Measurements from ENCODE around the gene PSAPL1.

PSAPL1 gene

GRCh38 chr4:7399440-7400234, 35.1 kb downstream of the PSAPL1 start:
- no peaks in the 10 kb centered on the region for H3K9me3 ChIP-seq (ENCODE audit: control insufficient read depth, low read length)
- no peaks in the 10 kb centered on the region for H3K27me3 ChIP-seq (replicated peaks; ENCODE audit: control insufficient read depth, insufficient read depth, low read length, poor library complexity, severe bottlenecking)
- no peak overlapping the region for H3K27ac ChIP-seq (ENCODE audit: insufficient read depth, low read length, poor library complexity, severe bottlenecking)
- no peak for DNase-seq
- H3K4me3 ChIP-seq (ENCODE audit: insufficient read depth, low read depth, low read length, poor library complexity, severe bottlenecking): no peak overlapping the region
- H3K36me3 ChIP-seq (ENCODE audit: control insufficient read depth, insufficient read depth, low read length): no peaks in the 10 kb centered on the region
- no peaks in the 10 kb centered on the region for H3K4me1 ChIP-seq (ENCODE audit: control insufficient read depth, insufficient read depth, low read length, poor library complexity, severe bottlenecking)

DNA sequence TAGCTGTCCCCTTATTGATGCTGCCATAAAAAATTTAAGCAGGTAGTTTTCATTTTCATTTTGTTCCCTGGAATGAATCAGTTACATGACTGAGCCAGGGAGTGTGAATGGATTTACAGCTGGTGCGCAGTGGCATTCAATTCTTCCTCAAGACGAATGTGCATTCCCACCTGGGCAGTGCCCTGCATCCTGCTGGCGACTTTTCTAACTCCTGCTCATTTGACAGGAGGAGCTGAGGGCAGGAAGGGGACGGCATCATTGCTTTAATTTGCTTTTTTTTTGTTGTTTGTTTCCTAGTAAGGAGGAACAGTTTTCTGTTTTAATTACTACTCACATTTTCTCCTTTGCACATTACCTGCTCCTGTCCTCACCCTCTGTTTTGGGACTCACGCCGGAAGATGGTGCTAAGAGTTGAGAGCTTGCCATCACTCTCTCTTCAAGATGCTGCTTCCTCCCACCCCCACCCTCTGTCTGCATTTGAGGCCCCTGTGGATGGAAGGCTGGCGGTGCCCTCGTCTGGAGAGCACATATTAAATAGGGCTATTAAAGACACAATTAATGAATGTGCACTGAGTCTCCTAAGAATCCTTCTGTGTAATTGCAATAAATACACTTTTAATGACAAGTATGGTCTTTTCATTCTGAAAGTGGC, 35.8 kb downstream of the PSAPL1 start:
- Histone ChIP-seq H3K9me3 (ENCODE audit: control insufficient read depth, low read length) (no peaks in the 10 kb centered on the region), H3K4me1 (ENCODE audit: control insufficient read depth, insufficient read depth, low read length, poor library complexity, severe bottlenecking) (no peaks in the 10 kb centered on the region), H3K27me3 (replicated peaks; ENCODE audit: control insufficient read depth, insufficient read depth, low read length, poor library complexity, severe bottlenecking) (no peaks in the 10 kb centered on the region), H3K36me3 (ENCODE audit: control insufficient read depth, insufficient read depth, low read length) (no peaks in the 10 kb centered on the region), H3K4me3 (ENCODE audit: insufficient read depth, low read depth, low read length, poor library complexity, severe bottlenecking) (no peak overlapping the region), H3K27ac (ENCODE audit: insufficient read depth, low read length, poor library complexity, severe bottlenecking) (no peak overlapping the region)
- no peak for DNase-seq

DNA sequence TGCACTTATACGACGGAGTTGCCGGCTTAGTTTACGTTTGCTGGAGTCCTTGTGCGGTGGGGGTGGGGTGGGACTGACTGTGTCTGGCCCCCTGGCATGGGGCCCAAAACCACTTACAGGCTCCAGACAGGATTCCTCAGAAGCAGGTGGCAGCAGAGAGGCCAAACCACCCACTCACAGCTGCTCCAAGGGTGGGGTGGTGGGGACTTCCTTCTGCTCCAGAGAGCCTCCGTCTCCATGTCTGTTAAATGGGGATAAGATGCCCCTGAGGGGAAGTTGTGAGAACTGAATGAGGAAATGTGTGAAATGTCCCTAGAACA, 36.7 kb downstream of the PSAPL1 start:
- DNase-seq: no peak
- no peaks in the 10 kb centered on the region for H3K4me1 ChIP-seq (ENCODE audit: control insufficient read depth, insufficient read depth, low read length, poor library complexity, severe bottlenecking)
- no peaks in the 10 kb centered on the region for H3K36me3 ChIP-seq (ENCODE audit: control insufficient read depth, insufficient read depth, low read length)
- no peak overlapping the region for H3K4me3 ChIP-seq (ENCODE audit: insufficient read depth, low read depth, low read length, poor library complexity, severe bottlenecking)
- H3K9me3 ChIP-seq (ENCODE audit: control insufficient read depth, low read length): no peaks in the 10 kb centered on the region
- H3K27ac ChIP-seq (ENCODE audit: insufficient read depth, low read length, poor library complexity, severe bottlenecking): no peak overlapping the region
- no peaks in the 10 kb centered on the region for H3K27me3 ChIP-seq (replicated peaks; ENCODE audit: control insufficient read depth, insufficient read depth, low read length, poor library complexity, severe bottlenecking)

- no peaks in the 10 kb centered on the region for H3K4me1 ChIP-seq (ENCODE audit: control insufficient read depth, insufficient read depth, low read length, poor library complexity, severe bottlenecking)
- H3K9me3 ChIP-seq (ENCODE audit: control insufficient read depth, low read length): no peaks in the 10 kb centered on the region
- H3K27me3 ChIP-seq (replicated peaks; ENCODE audit: control insufficient read depth, insufficient read depth, low read length, poor library complexity, severe bottlenecking): no peaks in the 10 kb centered on the region
- DNase-seq: no peak
- no peak overlapping the region for H3K4me3 ChIP-seq (ENCODE audit: insufficient read depth, low read depth, low read length, poor library complexity, severe bottlenecking)
- H3K36me3 ChIP-seq (ENCODE audit: control insufficient read depth, insufficient read depth, low read length): no peaks in the 10 kb centered on the region
- H3K27ac ChIP-seq (ENCODE audit: insufficient read depth, low read length, poor library complexity, severe bottlenecking): no peak overlapping the region
Observed at GRCh38 chr4:7397206-7398103, 37.3 kb downstream of the PSAPL1 start.

- H3K9me3 ChIP-seq (ENCODE audit: control insufficient read depth, low read length): no peaks in the 10 kb centered on the region
Observed at GRCh38 chr4:7396186-7396910, 38.4 kb downstream of the PSAPL1 start.

DNA sequence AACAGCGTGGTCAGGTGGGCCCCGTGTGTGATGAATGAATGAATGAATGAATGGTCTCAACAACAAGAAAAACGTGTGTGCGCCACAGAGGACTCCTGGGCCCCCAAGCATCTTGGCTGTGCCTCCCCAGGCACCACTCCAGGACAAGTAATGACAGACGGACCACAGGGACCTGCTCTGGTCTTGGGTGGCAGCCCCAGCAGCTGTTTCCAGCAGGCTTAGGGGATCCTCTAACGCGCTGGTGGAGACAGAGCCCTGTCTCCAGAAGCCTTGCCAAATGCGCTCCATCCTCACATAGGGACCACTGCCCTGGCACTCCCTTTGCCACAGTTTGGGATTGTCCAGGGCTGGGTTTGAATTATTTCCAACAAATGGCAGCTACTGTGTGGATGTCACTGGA, 39.1 kb downstream of the PSAPL1 start:
- Histone ChIP-seq H3K4me3 (ENCODE audit: insufficient read depth, low read depth, low read length, poor library complexity, severe bottlenecking) (no peak overlapping the region), H3K9me3 (ENCODE audit: control insufficient read depth, low read length) (no peaks in the 10 kb centered on the region), H3K4me1 (ENCODE audit: control insufficient read depth, insufficient read depth, low read length, poor library complexity, severe bottlenecking) (no peaks in the 10 kb centered on the region), H3K27ac (ENCODE audit: insufficient read depth, low read length, poor library complexity, severe bottlenecking) (no peak overlapping the region), H3K36me3 (ENCODE audit: control insufficient read depth, insufficient read depth, low read length) (no peaks in the 10 kb centered on the region), H3K27me3 (replicated peaks; ENCODE audit: control insufficient read depth, insufficient read depth, low read length, poor library complexity, severe bottlenecking) (no peaks in the 10 kb centered on the region)
- no peak for DNase-seq

More at GRCh38 chr4:7396186-7396910, 38.4 kb downstream of the PSAPL1 start:
- Histone ChIP-seq H3K4me3 (ENCODE audit: insufficient read depth, low read depth, low read length, poor library complexity, severe bottlenecking) (no peak overlapping the region), H3K27me3 (replicated peaks; ENCODE audit: control insufficient read depth, insufficient read depth, low read length, poor library complexity, severe bottlenecking) (no peaks in the 10 kb centered on the region), H3K4me1 (ENCODE audit: control insufficient read depth, insufficient read depth, low read length, poor library complexity, severe bottlenecking) (no peaks in the 10 kb centered on the region), H3K36me3 (ENCODE audit: control insufficient read depth, insufficient read depth, low read length) (no peaks in the 10 kb centered on the region), H3K27ac (ENCODE audit: insufficient read depth, low read length, poor library complexity, severe bottlenecking) (no peak overlapping the region)
- DNase-seq: no peak

DNA sequence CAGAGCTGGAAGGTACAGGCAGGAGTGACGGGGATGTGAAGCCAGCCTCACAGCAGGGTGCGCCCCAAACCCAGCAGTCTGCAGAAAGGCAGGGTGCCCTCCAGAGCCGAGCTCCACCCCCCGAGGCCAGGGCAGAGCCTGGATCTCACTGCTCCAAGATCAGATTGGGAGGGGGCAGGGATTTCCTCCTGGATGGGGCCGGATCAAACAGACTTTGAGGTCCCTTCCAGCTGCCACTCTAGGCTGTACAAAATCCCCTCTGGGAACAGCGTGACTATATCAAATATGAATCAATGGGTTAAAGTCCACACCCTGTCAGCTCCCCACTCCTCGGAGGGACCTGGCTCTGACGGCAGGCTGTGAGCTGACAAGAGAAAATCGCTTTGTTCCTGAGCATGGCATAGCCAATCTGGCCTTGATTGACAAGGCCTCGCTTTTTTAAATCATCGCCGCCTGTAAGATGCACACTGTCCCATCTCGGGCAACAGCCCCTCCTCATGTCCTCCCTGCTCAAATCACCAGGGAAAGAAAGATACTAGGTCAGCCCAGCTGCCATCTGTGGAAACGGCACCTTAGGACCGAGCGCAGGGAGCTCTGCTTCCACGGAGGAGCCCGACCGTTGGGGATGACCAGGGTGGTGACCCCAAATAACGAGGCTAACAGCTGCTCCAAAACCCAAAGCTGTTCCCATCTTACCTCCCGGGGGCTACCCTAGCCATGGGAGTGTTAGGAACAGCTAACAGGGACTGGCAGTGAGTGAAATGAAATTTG, 39.9 kb downstream of the PSAPL1 start:
- Histone ChIP-seq H3K4me1 (ENCODE audit: control insufficient read depth, insufficient read depth, low read length, poor library complexity, severe bottlenecking) (no peaks in the 10 kb centered on the region), H3K27me3 (replicated peaks; ENCODE audit: control insufficient read depth, insufficient read depth, low read length, poor library complexity, severe bottlenecking) (no peaks in the 10 kb centered on the region)

GRCh38 chr4:7393601-7394575, 40.8 kb downstream of the PSAPL1 start:
- Histone ChIP-seq H3K27ac (ENCODE audit: insufficient read depth, low read length, poor library complexity, severe bottlenecking) (no peak overlapping the region), H3K9me3 (ENCODE audit: control insufficient read depth, low read length) (no peaks in the 10 kb centered on the region), H3K36me3 (ENCODE audit: control insufficient read depth, insufficient read depth, low read length) (no peaks in the 10 kb centered on the region), H3K4me1 (ENCODE audit: control insufficient read depth, insufficient read depth, low read length, poor library complexity, severe bottlenecking) (no peaks in the 10 kb centered on the region), H3K4me3 (ENCODE audit: insufficient read depth, low read depth, low read length, poor library complexity, severe bottlenecking) (no peak overlapping the region), H3K27me3 (replicated peaks; ENCODE audit: control insufficient read depth, insufficient read depth, low read length, poor library complexity, severe bottlenecking) (no peaks in the 10 kb centered on the region)
- no peak for DNase-seq

More for the DNA sequence above, 39.9 kb downstream of the PSAPL1 start:
- Histone ChIP-seq H3K4me3 (ENCODE audit: insufficient read depth, low read depth, low read length, poor library complexity, severe bottlenecking) (no peak overlapping the region), H3K9me3 (ENCODE audit: control insufficient read depth, low read length) (no peaks in the 10 kb centered on the region), H3K36me3 (ENCODE audit: control insufficient read depth, insufficient read depth, low read length) (no peaks in the 10 kb centered on the region), H3K27ac (ENCODE audit: insufficient read depth, low read length, poor library complexity, severe bottlenecking) (no peak overlapping the region)
- no peak for DNase-seq
